HG03520 (cell line): ENCODE measurements around the gene CDH1.

Experiments used
- ATAC-seq: cut with Tn5 transposase; IDR thresholded peaks from one replicate; pipeline ENCODE4 v1.9.1; 2021; ENCODE audit warnings: mild to moderate bottlenecking, moderate library complexity; ENCODE audit not compliant: unreplicated experiment

The CDH1 gene

DNA sequence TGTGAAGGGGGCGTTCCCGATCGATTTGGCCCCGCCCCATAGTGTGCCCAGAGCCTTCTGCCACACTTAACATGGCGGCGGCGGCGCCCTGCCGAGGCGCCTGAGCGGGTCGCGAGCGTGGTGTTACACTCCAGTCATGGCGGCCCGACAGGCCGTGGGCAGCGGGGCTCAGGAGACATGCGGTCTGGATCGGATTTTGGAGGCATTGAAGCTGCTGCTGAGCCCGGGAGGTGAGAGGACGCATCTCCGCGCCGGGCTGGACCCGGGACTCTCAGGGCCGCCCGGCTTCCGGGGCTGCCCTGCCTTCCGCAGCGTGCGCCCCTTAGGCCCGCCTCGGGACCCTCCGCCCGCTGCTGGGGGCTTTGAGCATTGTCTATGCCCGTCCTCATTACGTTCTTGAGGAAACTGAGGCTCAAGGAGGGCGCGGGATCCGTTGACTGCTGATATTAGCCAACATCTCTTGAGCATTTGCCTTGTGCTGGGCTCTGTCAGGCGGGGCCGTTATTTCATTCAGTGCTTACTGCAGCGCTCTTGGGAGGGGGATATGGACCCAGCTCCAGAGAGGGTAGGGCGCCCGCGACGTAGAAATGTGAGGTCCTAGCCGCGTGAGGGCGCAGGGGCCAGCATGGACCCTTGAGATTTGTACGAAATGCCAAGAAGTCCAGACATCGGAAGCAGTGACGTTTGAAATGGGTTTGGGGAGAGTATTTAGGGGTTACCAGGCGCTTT is 106.6 kb downstream of the CDH1 start, which contains the start of gene TANGO6:
Gene TANGO6, plus strand, starts transcription at position 50 of the 729 bp plus-strand sequence. Its CDS starts 87 bp downstream, at position 137.
- ATAC-seq: peak; percentile 94

DNA sequence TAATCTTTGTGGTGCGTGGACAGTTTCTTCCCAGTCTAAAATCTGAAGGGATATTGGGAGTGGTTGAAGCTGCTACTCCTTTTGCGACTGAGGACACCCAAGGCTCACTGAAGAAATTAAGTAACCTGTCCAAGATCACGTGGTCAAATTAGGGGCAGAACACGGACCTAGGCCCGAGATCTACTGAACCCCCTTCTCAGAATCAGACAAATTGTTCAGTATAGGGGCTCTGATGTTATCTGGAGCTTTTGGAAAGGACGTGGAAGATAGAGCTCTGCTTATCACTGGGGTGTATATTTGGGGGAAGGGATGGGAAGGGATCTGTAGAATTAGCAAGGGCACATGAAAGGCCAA is 107.1 kb downstream of the CDH1 start:
- ATAC-seq: no peak

DNA sequence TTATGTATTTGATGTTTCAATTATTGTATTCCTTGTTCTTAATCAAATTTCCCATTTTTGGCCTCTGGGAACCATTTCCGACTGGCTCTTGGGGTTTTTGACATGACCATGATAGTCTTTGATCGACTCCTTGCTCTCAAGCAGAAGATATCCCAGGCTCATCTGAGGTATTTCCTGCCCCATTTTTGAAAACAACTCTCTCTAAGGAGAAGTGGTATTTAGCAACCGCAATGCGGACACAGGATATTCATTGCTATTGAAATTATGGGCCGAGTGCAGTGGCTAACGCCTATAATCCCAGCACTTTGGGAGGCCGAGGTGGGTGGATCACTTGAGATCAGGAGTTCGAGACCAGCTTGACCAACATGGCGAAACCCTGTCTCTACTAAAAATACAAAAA is 111.7 kb downstream of the CDH1 start:
- no peak for ATAC-seq

DNA sequence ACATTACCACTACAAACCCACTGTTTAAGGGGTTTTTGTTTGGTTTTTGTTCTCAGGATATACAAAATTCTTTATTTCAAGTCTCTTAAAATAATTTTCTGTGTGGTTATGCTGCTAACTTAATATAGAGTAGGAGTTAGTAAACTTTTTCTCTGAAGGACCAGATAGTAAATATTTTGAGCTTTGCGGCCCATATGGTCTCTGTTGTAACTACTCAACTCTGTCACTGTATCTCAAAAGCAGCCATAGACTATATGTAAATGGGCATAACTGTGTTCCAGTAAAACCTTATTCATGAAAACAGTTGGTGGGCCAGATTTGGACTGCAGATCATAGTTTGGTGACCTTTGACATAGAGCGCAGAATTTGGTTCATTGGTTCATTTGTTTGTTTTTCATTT is 113.4 kb downstream of the CDH1 start:
- no peak for ATAC-seq

DNA sequence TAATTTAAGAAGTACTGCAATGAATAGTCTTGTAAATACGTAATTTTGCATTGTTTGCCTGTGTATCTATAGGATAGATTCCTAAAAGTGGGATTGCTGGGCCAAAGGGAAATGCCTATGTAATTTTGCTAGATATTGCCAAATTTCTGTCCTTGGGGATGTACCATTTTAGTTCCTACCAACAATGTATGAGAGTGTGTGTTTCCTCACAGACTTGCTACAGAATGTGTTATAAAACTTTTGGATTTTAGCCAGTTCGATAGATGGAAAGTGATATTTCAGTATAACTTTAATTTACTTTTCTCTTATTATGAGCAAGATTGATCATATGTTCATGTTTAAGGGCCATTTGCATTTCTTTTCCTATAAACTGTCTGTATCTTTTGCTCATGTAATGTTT is 114.5 kb downstream of the CDH1 start:
- ATAC-seq: no peak

DNA sequence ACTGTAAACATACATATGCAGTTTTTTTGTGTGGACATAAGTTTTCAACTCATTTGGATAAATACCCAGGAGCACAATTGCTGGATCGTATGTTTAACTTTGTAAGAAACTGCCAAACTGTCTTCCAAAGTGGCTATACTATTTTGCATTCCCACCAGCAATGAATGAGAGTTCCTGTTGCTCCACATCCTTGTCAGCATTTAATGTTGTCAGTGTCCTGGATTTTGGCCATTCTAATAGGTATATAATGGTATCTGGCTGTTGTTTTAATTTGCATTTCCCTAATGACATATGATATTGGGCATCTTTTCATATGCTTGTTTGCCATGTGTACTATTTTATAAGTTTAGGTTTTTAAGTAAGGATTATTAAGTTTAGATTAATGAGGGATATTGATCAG is 120.4 kb downstream of the CDH1 start:
- ATAC-seq: no peak

DNA sequence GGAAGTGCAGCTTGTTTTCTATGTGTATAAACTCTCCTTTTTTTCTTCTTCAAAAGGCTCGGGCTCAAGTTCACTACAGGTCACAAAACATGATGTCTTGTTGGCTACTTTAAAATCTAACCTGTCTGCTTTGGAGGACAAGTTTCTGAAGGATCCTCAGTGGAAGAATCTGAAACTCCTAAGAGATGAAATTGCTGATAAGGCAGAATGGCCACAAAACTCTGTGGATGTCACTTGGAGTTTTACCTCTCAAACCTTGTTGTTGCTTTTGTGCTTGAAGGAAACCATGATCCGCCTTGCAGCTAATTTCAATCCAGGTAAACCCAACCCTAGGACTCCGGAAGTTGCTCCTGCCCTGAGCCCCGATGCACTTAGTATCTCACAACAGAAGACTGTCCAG is 122.7 kb downstream of the CDH1 start:
- ATAC-seq: no peak

DNA sequence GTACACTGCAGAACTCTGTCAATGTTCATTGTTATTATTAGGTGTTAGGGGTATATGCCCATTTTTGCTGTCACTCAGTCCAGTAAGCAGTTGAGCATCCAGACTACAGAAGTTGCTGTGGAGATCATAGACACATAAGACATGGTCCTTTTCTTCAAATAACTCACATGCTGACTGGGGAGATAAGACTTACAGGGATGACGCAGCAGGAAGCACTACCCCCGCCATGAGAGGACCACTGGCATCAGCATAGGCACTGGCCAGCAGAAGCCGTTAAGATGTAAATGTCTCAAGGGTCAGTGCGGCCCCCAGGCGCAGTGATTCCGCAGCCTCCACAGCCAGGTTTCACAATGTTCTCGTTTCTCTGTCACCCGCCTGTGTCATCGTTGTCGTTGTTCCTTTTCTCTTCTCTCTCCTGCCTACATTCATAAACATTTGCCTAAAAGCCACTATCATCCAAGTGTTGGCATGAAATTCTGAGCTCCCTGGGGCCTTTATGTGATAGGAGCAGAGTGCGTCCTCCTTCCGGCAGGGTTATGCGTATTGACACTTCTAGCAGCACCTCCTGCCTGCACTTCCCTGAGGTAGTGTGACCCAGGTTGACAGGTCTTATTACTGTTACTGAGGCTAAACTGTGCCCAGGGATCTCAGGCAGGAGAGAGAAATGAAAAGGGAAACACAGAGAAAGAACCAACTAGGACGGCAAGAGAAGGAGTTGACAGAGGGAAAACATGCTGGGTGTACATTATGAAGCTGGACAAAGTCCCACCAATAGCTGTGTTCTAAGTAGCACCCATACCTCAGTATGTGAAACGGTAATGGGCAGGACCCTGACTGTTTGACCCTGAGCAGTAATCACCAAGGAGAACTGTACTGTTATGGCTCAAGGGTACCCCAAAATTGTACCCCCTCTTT is 124.1 kb downstream of the CDH1 start:
- ATAC-seq: no peak

DNA sequence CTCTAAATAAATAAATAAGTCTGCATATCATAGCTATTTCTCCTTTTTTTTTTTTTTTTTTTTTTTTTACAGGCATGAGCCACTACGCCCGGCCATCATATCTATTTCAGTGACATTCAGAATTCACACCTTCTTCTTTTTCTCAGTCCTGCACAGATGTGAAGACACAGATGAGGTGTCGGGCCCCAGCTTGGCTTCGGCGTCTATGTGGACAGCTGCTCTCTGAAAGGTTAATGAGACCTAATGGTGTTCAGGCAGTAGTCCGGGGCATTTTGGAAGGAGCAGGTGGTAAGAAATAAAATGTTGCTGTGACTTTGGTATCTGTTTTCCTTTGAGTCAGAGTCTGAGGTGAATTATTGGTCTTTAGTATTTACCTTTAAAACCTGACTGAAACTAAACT is 129.8 kb downstream of the CDH1 start:
- ATAC-seq: no peak

DNA sequence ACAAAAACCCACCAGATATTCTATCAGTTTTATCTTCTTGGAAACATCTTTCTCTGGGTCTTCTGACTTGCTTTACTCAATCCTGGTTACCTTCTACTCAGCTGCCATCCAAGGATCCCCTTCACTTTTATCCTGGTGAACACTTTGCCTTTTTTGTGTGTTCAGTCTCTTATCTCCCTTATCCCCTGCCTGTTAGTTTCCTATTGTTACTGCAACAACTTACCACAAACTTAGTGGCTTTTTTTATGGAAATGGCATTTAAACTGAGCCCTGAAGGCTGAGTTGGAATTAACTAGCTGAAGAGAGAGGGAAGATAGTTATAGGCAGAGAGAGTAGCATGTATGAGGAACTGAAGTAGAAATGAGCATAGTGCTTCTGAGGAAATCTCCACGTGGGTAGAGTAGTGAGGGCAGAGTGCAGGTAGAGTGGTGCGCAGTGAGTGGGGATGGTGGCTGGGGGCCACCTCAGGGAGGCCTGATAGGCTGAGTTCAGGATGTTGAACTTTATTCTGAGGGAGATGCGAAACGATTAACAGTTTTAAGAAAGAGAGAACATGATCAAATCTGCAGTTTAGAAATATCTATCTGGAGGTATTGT is 132.5 kb downstream of the CDH1 start:
- ATAC-seq: no peak

DNA sequence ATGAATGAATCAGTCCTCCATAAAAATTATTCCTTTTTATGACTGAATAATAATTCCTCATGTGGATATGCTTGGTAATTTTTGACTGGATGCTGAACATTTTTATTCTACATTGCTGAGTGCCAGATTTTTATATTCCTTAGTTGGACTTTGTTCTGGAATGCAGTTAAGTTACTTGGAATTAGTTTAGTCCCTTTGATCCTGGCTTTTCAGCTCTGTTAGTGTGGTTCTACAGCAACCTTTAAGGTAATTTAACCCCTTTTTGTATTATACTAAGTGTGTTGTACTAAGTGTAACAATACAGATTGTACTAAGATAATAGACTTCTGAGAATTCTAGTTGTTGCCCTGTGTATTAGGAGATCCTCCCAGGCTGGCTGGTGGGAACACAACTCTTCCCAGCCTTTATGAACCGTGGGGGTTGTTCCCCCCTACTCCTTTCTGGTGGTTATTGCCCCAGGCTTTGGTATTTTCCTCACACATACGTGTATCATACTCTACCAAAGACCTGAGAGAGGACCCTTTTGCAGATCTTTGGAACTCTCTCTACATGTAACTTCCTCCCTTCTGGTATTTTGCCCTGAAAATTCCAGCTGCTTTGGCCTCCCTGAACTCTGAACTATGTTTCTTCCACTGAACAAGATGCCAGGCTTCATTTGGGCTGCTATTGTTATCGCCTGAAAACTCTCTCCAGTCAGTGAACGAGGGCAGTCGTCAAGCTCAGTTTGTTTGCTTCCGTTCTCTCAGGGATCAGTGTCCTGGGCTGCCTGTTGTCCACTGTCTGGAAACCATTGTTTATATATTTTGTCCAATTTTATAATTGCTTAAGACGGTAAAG is 136.8 kb downstream of the CDH1 start:
- no peak for ATAC-seq

DNA sequence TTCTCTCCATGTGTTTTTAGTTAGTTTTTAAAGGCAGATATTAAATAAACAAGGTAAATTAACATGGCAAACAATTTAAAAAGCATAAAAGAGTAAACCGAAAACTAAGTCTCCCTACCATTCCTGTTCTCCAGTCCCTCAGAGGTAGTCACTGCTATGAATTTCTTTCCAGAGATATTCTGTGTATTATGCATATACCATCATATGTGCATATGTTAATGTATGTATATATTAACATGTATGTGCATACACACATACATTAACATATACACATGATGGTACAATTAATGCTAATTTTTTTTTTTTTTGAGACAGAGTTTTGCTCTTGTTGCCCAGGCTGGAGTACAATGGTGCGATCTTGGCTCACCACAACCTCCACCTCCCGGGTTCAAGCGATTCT is 138.8 kb downstream of the CDH1 start:
- ATAC-seq: no peak

DNA sequence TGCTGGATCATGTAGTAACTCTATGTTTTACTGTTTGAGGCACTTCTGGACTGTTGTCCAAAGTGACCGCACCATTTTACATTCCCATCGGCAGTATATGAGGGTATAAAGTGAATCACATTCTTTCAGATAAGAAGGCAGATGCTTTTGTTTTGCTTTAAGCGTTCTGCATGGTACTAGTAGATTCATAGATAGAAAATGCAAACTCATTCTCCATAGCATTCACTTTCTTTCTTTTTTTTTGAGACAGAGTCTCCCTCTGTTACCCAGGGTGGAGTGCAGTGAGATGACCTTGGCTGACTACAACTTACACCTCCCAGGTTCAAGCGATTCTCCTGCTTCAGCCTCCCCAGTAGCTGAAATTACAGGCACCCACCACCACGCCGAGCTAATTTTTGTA is 146.6 kb downstream of the CDH1 start:
- no peak for ATAC-seq

DNA sequence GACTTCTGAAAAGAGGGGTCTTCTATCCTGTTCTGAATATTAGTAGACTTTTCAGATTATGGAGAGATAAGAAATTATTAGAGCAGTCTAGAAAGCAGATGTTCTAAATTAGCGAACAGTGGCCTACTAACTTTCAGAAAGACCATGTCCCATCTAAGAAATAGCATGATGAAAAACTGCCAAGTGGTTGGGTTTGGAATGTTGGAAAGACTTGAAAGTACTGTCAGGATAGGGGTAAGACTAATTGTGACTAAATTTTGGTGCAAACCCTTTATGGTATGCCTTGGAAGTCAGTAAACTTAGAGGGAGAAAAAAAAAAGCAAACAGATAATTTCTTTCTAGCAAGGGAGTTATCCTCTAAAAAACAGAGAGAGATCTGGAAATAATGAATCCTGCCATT is 147.3 kb downstream of the CDH1 start:
- ATAC-seq: no peak
